Smooth muscle cell (in vitro differentiated cells): ENCODE measurements around the gene CD79B. TPM values are rescaled to one million over a fixed set of nuclear protein-coding genes. Genes with fewer than 3 reads are reported as not detected.
A peak's percentile ranks its signal among the peaks of the same experiment; 100 is the strongest.

Source experiments
- DNase-seq: peaks from one replicate; lab custom pipeline; 2025; ENCODE audit not compliant: unreplicated experiment; lab: John Stamatoyannopoulos, UW
- H2AFZ ChIP-seq: fragments of 200-600 bp; sonication (generic); 2 replicates; pipeline ENCODE4 v1.6.0; 2016; ENCODE audit warnings: antibody characterized with exemption, low read depth, mild to moderate bottlenecking
- H3F3A ChIP-seq: fragments of 200-600 bp; sonication (generic); 2 replicates; pipeline ENCODE4 v1.6.0; 2017; ENCODE audit warnings: antibody characterized with exemption, low read depth
- H3K27ac ChIP-seq: fragments of 200-600 bp; sonication (generic); 2 replicates; pipeline ENCODE4 v1.5.1; 2016; ENCODE audit warnings: low read depth, mild to moderate bottlenecking
- H3K27me3 ChIP-seq: fragments of 200-600 bp; sonication (generic); 2 replicates; pipeline ENCODE4 v1.6.1; 2016; ENCODE audit warnings: low read depth, mild to moderate bottlenecking
- H3K36me3 ChIP-seq: fragments of 200-600 bp; sonication (generic); 2 replicates; pipeline ENCODE4 v1.5.1; 2016; ENCODE audit warnings: low read depth
- H3K4me1 ChIP-seq: fragments of 200-600 bp; sonication (generic); 2 replicates; pipeline ENCODE4 v1.5.1; 2016; ENCODE audit warnings: low read depth
- H3K4me2 ChIP-seq: fragments of 200-600 bp; sonication (generic); 2 replicates; pipeline ENCODE4 v1.6.0; 2016; ENCODE audit warnings: mild to moderate bottlenecking
- H3K4me3 ChIP-seq: fragments of 200-600 bp; sonication (generic); 2 replicates; pipeline ENCODE4 v1.5.1; 2016; ENCODE audit warnings: mild to moderate bottlenecking
- H3K79me2 ChIP-seq: fragments of 200-600 bp; sonication (generic); 2 replicates; pipeline ENCODE4 v1.6.0; 2016; ENCODE audit warnings: low read depth, mild to moderate bottlenecking
- H3K9ac ChIP-seq: fragments of 200-600 bp; sonication (generic); 2 replicates; pipeline ENCODE4 v1.6.0; 2016; ENCODE audit warnings: low read depth
- H3K9me3 ChIP-seq: fragments of 200-600 bp; sonication (generic); replicated peaks from 2 replicates; pipeline ENCODE4 v1.5.1; 2016; ENCODE audit warnings: low read depth
- H4K20me1 ChIP-seq: fragments of 200-600 bp; sonication (generic); 2 replicates; pipeline ENCODE4 v1.6.0; 2016; ENCODE audit warnings: low read depth
- WGBS: methylation state at CpG from one replicate; pipeline ENCODE4 v1.1.7; 2016; ENCODE audit warnings: low lambda C conversion rate; 5-methylcytosine and 5-hydroxymethylcytosine counted together
- polyA plus RNA-seq: library from polyadenylated mRNA; unstranded; fragments of >200 nt; fragmentation: Nextera tagmentation; extraction: Ambion mirVana; gene quantifications from 2 replicates; pipeline ENCODE4 v1.2.1, GENCODE V29; 2016
- total RNA-seq: library from RNA; depleted of rRNA; stranded (reverse); fragments of >200 nt; gene quantifications from 2 replicates; pipeline ENCODE4 v1.2.3, GENCODE V29; 2014
- TF ChIP-seq, protein P1 (sequence below): fragments of 200-600 bp; sonication (generic); IDR thresholded peaks from 2 replicates; pipeline ENCODE4 v1.5.1; 2017; ENCODE audit warnings: borderline replicate concordance, mild to moderate bottlenecking, antibody characterized with exemption; ENCODE audit not compliant: insufficient read depth, poor library complexity, severe bottlenecking

The CD79B gene
- total and polyA plus RNA-seq, 2 experiments from 2014 or later: not detected

- H3K27ac ChIP-seq: no peak overlapping the region
- H4K20me1 ChIP-seq: no peaks in the 10 kb centered on the region
- no peak for DNase-seq
- H3K9ac ChIP-seq: no peak overlapping the region
- no peak overlapping the region for H3K4me3 ChIP-seq
- TF ChIP-seq, protein P1, sequence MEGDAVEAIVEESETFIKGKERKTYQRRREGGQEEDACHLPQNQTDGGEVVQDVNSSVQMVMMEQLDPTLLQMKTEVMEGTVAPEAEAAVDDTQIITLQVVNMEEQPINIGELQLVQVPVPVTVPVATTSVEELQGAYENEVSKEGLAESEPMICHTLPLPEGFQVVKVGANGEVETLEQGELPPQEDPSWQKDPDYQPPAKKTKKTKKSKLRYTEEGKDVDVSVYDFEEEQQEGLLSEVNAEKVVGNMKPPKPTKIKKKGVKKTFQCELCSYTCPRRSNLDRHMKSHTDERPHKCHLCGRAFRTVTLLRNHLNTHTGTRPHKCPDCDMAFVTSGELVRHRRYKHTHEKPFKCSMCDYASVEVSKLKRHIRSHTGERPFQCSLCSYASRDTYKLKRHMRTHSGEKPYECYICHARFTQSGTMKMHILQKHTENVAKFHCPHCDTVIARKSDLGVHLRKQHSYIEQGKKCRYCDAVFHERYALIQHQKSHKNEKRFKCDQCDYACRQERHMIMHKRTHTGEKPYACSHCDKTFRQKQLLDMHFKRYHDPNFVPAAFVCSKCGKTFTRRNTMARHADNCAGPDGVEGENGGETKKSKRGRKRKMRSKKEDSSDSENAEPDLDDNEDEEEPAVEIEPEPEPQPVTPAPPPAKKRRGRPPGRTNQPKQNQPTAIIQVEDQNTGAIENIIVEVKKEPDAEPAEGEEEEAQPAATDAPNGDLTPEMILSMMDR: no peak
- no peaks in the 10 kb centered on the region for H3K27me3 ChIP-seq
- H2AFZ ChIP-seq: no peak overlapping the region
- 94% methylated on average over 18 of the region's 18 CpGs for WGBS
- no peaks in the 10 kb centered on the region for H3K36me3 ChIP-seq
- H3K9me3 ChIP-seq: no peaks in the 10 kb centered on the region
- H3K4me1 ChIP-seq: no peaks in the 10 kb centered on the region
- no peaks in the 10 kb centered on the region for H3K79me2 ChIP-seq
- no peak overlapping the region for H3K4me2 ChIP-seq
- H3F3A ChIP-seq: no peaks in the 10 kb centered on the region
Observed at GRCh38 chr17:63947711-63948330, 15.7 kb upstream of the CD79B start.

DNA sequence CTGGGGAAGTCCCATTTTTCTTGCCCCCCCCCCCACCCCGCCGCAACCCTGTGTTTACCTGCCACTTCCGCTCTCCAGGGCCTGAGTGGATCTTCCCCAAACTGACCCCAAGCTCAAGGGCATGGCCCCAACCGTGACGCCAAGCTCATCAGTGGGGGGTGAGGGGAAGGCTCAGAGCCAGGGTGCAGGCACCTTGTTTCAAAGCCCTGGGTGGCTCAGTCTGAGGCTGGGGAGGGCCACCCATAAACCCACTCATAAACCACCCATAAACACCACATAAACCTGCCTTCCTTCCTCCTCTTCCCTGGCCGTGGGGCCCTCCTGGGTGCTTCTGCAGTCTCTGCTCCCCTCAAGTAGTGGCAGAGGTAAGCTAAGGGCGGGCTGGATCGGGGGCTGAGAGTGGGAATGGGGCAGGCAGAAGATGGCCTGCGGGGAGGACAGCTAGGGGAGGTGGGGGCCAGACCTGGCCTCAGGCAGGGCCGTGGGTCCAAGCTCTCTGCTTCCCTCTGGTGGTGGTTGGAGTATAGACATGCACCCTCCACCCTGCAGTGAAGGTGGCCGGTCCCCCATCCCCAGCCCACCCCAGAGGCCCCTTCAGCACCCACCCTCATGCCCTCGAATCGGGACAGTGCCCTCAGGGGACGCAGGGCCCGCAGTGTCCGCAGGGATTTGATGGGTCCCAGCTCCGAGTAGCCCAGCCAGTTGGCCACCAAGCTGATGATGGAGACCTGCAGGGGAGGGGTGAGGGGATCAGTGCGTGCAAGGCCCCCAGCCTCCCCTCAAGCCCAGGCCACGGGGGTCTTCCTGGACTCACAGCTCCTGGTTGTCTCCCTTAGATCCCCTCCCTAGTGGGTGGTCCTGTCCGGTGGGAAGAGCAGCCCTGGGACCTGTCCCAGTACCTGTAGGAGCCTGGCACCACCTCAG lies 14.6 kb upstream of the CD79B start:
- TF ChIP-seq, protein P1: peak; percentile 68
- Histone ChIP-seq H3K9me3 (no peaks in the 10 kb centered on the region), H3K9ac (no peak overlapping the region), H3K4me2 (no peak overlapping the region), H3K27ac (no peak overlapping the region), H4K20me1 (no peaks in the 10 kb centered on the region), H3F3A (no peaks in the 10 kb centered on the region), H3K27me3 (no peaks in the 10 kb centered on the region), H2AFZ (no peak overlapping the region), H3K4me1 (no peaks in the 10 kb centered on the region), H3K36me3 (no peaks in the 10 kb centered on the region), H3K4me3 (no peak overlapping the region), H3K79me2 (no peaks in the 10 kb centered on the region)
- DNase-seq: no peak
- WGBS: 57% methylated on average over 14 of the region's 20 CpGs

- Histone ChIP-seq H2AFZ (no peak overlapping the region), H3K4me2 (no peak overlapping the region), H3K27me3 (no peaks in the 10 kb centered on the region), H3K9ac (no peak overlapping the region), H4K20me1 (no peaks in the 10 kb centered on the region), H3K4me3 (no peak overlapping the region), H3K27ac (no peak overlapping the region), H3F3A (no peaks in the 10 kb centered on the region), H3K4me1 (no peaks in the 10 kb centered on the region), H3K36me3 (no peaks in the 10 kb centered on the region), H3K9me3 (no peaks in the 10 kb centered on the region), H3K79me2 (no peaks in the 10 kb centered on the region)
- DNase-seq: no peak
- TF ChIP-seq, protein P1: no peak
- 79% methylated on average over 6 of the region's 6 CpGs for WGBS
Observed at GRCh38 chr17:63945784-63946439, 13.8 kb upstream of the CD79B start.
